IMR-90 (cell line): ENCODE results near the gene KIF5C.

Source experiments
- BHLHE40 ChIP-seq: fragments of 150-350 bp; IDR thresholded peaks from 2 replicates; pipeline ENCODE4 v1.6.1; 2016; ENCODE audit warnings: mild to moderate bottlenecking, low read depth, low read length
- CTCF ChIP-seq: conservative IDR thresholded peaks from 2 replicates; pipeline ENCODE4 v1.5.1; 2012; ENCODE audit warnings: mild to moderate bottlenecking, low read depth, low read length, improper control_type of control experiment
- FOS ChIP-seq: fragments of 150-350 bp; IDR thresholded peaks from 2 replicates; pipeline ENCODE4 v1.6.1; 2016; ENCODE audit warnings: low read depth, low read length
- MAZ ChIP-seq: IDR thresholded peaks from 2 replicates; pipeline ENCODE4 v1.6.1; 2012; ENCODE audit warnings: low read depth, mild to moderate bottlenecking, low read length, improper control_type of control experiment, moderate library complexity, borderline replicate concordance
- POLR2A ChIP-seq: IDR thresholded peaks from 2 replicates; pipeline ENCODE4 v1.6.1; 2012; ENCODE audit warnings: mild to moderate bottlenecking, low read depth, low read length
- RAD21 ChIP-seq: IDR thresholded peaks from 2 replicates; pipeline ENCODE4 v1.6.1; 2012; ENCODE audit warnings: low read length, improper control_type of control experiment
- RCOR1 ChIP-seq: IDR thresholded peaks from 2 replicates; pipeline ENCODE4 v1.6.1; 2012; ENCODE audit warnings: mild to moderate bottlenecking, low read length, improper control_type of control experiment; ENCODE audit not compliant: insufficient replicate concordance
- USF2 ChIP-seq: fragments of 150-350 bp; IDR thresholded peaks from 2 replicates; pipeline ENCODE4 v1.6.1; 2017; ENCODE audit warnings: mild to moderate bottlenecking, antibody characterized with exemption, low read length, low read depth

- TF ChIP-seq CTCF: no peak
- TF ChIP-seq USF2: no peak
- TF ChIP-seq RCOR1: no peak
- no peak for TF ChIP-seq RAD21
- no peak for TF ChIP-seq POLR2A
- no peak for TF ChIP-seq FOS
- no peak for TF ChIP-seq MAZ
- TF ChIP-seq BHLHE40: no peak
Observed at GRCh38 chr2:149050188-149050587, 175.2 kb downstream of the KIF5C start.
